Neural progenitor cell (in vitro differentiated cells): ENCODE measurements around the gene CYP4F12. TPM values are rescaled to one million over a fixed set of nuclear protein-coding genes. Genes with fewer than 3 reads are reported as not detected.
"Not testable (repeated sequence)": the region's sequence is repeated elsewhere in the genome, so short reads cannot be mapped to it uniquely, and the experiment has no call there.

ENCODE experiments used
- DNase-seq: peaks from one replicate; pipeline ENCODE4 v3.0.0-alpha.2; 2016; ENCODE audit warnings: low spot score
- H2AFZ ChIP-seq: fragments of 200-600 bp; sonication (generic); replicated peaks from 2 replicates; pipeline ENCODE4 v1.6.1; 2016; ENCODE audit warnings: antibody characterized with exemption
- H3F3A ChIP-seq: fragments of 200-600 bp; sonication (generic); 2 replicates; pipeline ENCODE4 v1.6.1; 2016; ENCODE audit warnings: antibody characterized with exemption, low read depth
- H3K27ac ChIP-seq: fragments of 200-600 bp; sonication (generic); 2 replicates; pipeline ENCODE4 v1.5.1; 2016; ENCODE audit warnings: mild to moderate bottlenecking
- H3K27me3 ChIP-seq: fragments of 200-600 bp; sonication (generic); 2 replicates; pipeline ENCODE4 v1.6.1; 2016; ENCODE audit warnings: mild to moderate bottlenecking, moderate library complexity
- H3K36me3 ChIP-seq: fragments of 200-600 bp; sonication (generic); 2 replicates; pipeline ENCODE4 v1.5.1; 2016
- H3K4me1 ChIP-seq: fragments of 200-600 bp; sonication (generic); 2 replicates; pipeline ENCODE4 v1.6.1; 2016; ENCODE audit warnings: mixed run types
- H3K4me2 ChIP-seq: fragments of 200-600 bp; sonication (generic); 2 replicates; pipeline ENCODE4 v1.6.1; 2016
- H3K4me3 ChIP-seq: fragments of 200-600 bp; sonication (generic); 2 replicates; pipeline ENCODE4 v1.5.1; 2016
- H3K79me2 ChIP-seq: fragments of 200-600 bp; sonication (generic); 2 replicates; pipeline ENCODE4 v1.6.1; 2016; ENCODE audit warnings: low read depth
- H3K9ac ChIP-seq: fragments of 200-600 bp; sonication (generic); 2 replicates; pipeline ENCODE4 v1.6.1; 2016
- H3K9me3 ChIP-seq: fragments of 200-600 bp; sonication (generic); 2 replicates; pipeline ENCODE4 v1.5.1; 2016; ENCODE audit warnings: low read depth
- H4K20me1 ChIP-seq: fragments of 200-600 bp; sonication (generic); 2 replicates; pipeline ENCODE4 v1.6.1; 2016; ENCODE audit warnings: low read depth
- H3K27ac Mint-ChIP-seq: 3 replicates; pipeline ENCODE4 v1.8.0; 2021; ENCODE audit warnings: mixed read lengths
- H3K27me3 Mint-ChIP-seq: 2 replicates; pipeline ENCODE4 v1.8.0; 2022; ENCODE audit warnings: low read depth, mild to moderate bottlenecking, inconsistent platforms, moderate library complexity, mixed read lengths; ENCODE audit not compliant: insufficient read depth
- H3K36me3 Mint-ChIP-seq: 3 replicates; pipeline ENCODE4 v1.8.0; 2021; ENCODE audit warnings: mixed read lengths
- H3K4me1 Mint-ChIP-seq: 3 replicates; pipeline ENCODE4 v1.8.0; 2021; ENCODE audit warnings: mixed read lengths
- H3K4me3 Mint-ChIP-seq: 3 replicates; pipeline ENCODE4 v1.8.0; 2021; ENCODE audit warnings: mild to moderate bottlenecking, moderate library complexity, mixed read lengths
- H3K9me3 Mint-ChIP-seq: 3 replicates; pipeline ENCODE4 v1.8.0; 2020; ENCODE audit warnings: mixed read lengths
- CTCF ChIP-seq: fragments of 200-600 bp; sonication (generic); IDR thresholded peaks from 2 replicates; pipeline ENCODE4 v1.5.1; 2017; ENCODE audit warnings: antibody characterized with exemption, mild to moderate bottlenecking
- EZH2 ChIP-seq: fragments of 200-600 bp; sonication (generic); IDR thresholded peaks from 2 replicates; pipeline ENCODE4 v1.6.1; 2017; ENCODE audit warnings: antibody characterized with exemption, mild to moderate bottlenecking, moderate library complexity
- EZH2phosphoT487 ChIP-seq: fragments of 200-600 bp; sonication (generic); IDR thresholded peaks from 2 replicates; pipeline ENCODE4 v1.6.1; 2017; ENCODE audit warnings: antibody characterized with exemption
- total RNA-seq: library from RNA; depleted of rRNA; stranded (reverse); fragments of >200 nt; gene quantifications from 2 replicates; pipeline ENCODE4 v1.2.3, GENCODE V29; 2015; ENCODE audit warnings: low replicate concordance

Gene CYP4F12
- total RNA-seq, 1 donor from 2014 or later = not detected

GRCh38 chr19:15644066-15644741, 28.7 kb upstream of the CYP4F12 start:
- no peak overlapping the region for H2AFZ ChIP-seq
- no peak overlapping the region for H3K4me3 ChIP-seq
- Mint-ChIP-seq H3K4me1 (no peaks in the 10 kb centered on the region), H3K27me3 (no peaks in the 10 kb centered on the region), H3K9me3 (peaks cover 23% of the 10 kb centered on the region), H3K36me3 (no peaks in the 10 kb centered on the region), H3K27ac (no peak overlapping the region), H3K4me3 (no peak overlapping the region)
- no peaks in the 10 kb centered on the region for H3K9me3 ChIP-seq
- DNase-seq = no peak
- no peaks in the 10 kb centered on the region for H3K4me1 ChIP-seq
- TF ChIP-seq CTCF (no peak), EZH2phosphoT487 (no peak), EZH2 (no peak)
- H3K9ac ChIP-seq = no peak overlapping the region
- H3K27me3 ChIP-seq = no peaks in the 10 kb centered on the region
- H4K20me1 ChIP-seq = no peaks in the 10 kb centered on the region
- no peaks in the 10 kb centered on the region for H3F3A ChIP-seq
- no peaks in the 10 kb centered on the region for H3K79me2 ChIP-seq
- no peak overlapping the region for H3K27ac ChIP-seq
- H3K36me3 ChIP-seq = no peaks in the 10 kb centered on the region
- no peak overlapping the region for H3K4me2 ChIP-seq

- Histone ChIP-seq H3K9ac (no peak overlapping the region), H4K20me1 (no peaks in the 10 kb centered on the region), H3K9me3 (no peaks in the 10 kb centered on the region), H3K4me3 (no peak overlapping the region), H3K79me2 (no peaks in the 10 kb centered on the region), H3K4me1 (no peaks in the 10 kb centered on the region), H3K36me3 (no peaks in the 10 kb centered on the region), H3K27ac (no peak overlapping the region), H3K4me2 (no peak overlapping the region), H2AFZ (no peak overlapping the region), H3F3A (no peaks in the 10 kb centered on the region), H3K27me3 (no peaks in the 10 kb centered on the region)
- TF ChIP-seq EZH2phosphoT487 (no peak), CTCF (no peak)
- Mint-ChIP-seq H3K4me3 (no peak overlapping the region), H3K4me1 (no peaks in the 10 kb centered on the region), H3K9me3 (peaks cover 26% of the 10 kb centered on the region), H3K27ac (no peak overlapping the region), H3K27me3 (no peaks in the 10 kb centered on the region), H3K36me3 (no peaks in the 10 kb centered on the region)
- DNase-seq = no peak
These were observed 28.1 kb upstream of the CYP4F12 start for GRCh38 chr19:15644816-15645215.

GRCh38 chr19:15649526-15649925, 23.4 kb upstream of the CYP4F12 start:
- Histone ChIP-seq H3K4me2 (no peak overlapping the region), H3K27me3 (no peaks in the 10 kb centered on the region), H4K20me1 (no peaks in the 10 kb centered on the region), H3K9me3 (no peaks in the 10 kb centered on the region), H3K4me3 (no peak overlapping the region), H3K36me3 (no peaks in the 10 kb centered on the region), H3K79me2 (no peaks in the 10 kb centered on the region), H3K4me1 (no peaks in the 10 kb centered on the region), H3K9ac (no peak overlapping the region), H3K27ac (no peak overlapping the region), H3F3A (no peaks in the 10 kb centered on the region), H2AFZ (no peak overlapping the region)
- no peak for DNase-seq
- Mint-ChIP-seq H3K27me3 (no peaks in the 10 kb centered on the region), H3K4me1 (no peaks in the 10 kb centered on the region), H3K27ac (no peak overlapping the region), H3K36me3 (no peaks in the 10 kb centered on the region), H3K9me3 (peaks cover 40% of the 10 kb centered on the region), H3K4me3 (no peak overlapping the region)
- TF ChIP-seq CTCF (no peak), EZH2 (no peak)

- H3K36me3 ChIP-seq, H2AFZ ChIP-seq, H3K27ac Mint-ChIP-seq, H3K4me3 ChIP-seq, H3K27ac ChIP-seq, H3K4me1 ChIP-seq, H3K4me1 Mint-ChIP-seq, H4K20me1 ChIP-seq, H3K27me3 Mint-ChIP-seq, H3K9ac ChIP-seq, H3K4me2 ChIP-seq, DNase-seq, H3K9me3 ChIP-seq, H3K36me3 Mint-ChIP-seq, H3F3A ChIP-seq, H3K79me2 ChIP-seq, H3K4me3 Mint-ChIP-seq, H3K27me3 ChIP-seq: not testable (repeated sequence)
- H3K9me3 Mint-ChIP-seq = peaks cover 37% of the 10 kb centered on the region
These were observed 22.8 kb upstream of the CYP4F12 start for GRCh38 chr19:15650123-15650522.
